HG03196 (cell line): ENCODE results near the gene CCDC196.

ENCODE experiments used
- ATAC-seq: cut with Tn5 transposase; IDR thresholded peaks from one replicate; pipeline ENCODE4 v1.9.1; 2021; ENCODE audit not compliant: unreplicated experiment

CCDC196 gene

GRCh38 chr14:66485910-66486421, at the start of gene CCDC196:
Gene CCDC196 (plus strand): TSS chr14:66486371. CDS start chr14:66486503, 132 bp downstream.
- ATAC-seq, result no peak

GRCh38 chr14:66440801-66441200, 45.4 kb upstream of the CCDC196 start:
- no peak for ATAC-seq

- ATAC-seq, result no peak
These were observed 43.1 kb upstream of the CCDC196 start for GRCh38 chr14:66442953-66443571.

- no peak for ATAC-seq
These were observed 42.4 kb upstream of the CCDC196 start for GRCh38 chr14:66443785-66444184.

- ATAC-seq, result no peak
These were observed 41.8 kb upstream of the CCDC196 start for GRCh38 chr14:66444271-66444927.

- ATAC-seq, result no peak
These were observed 40.2 kb upstream of the CCDC196 start for GRCh38 chr14:66445936-66446335.

GRCh38 chr14:66453469-66453868, 32.7 kb upstream of the CCDC196 start:
- ATAC-seq, result no peak

GRCh38 chr14:66459603-66460002, 26.6 kb upstream of the CCDC196 start:
- ATAC-seq, result no peak

- no peak for ATAC-seq
These were observed 21.9 kb upstream of the CCDC196 start for GRCh38 chr14:66464261-66464660.

GRCh38 chr14:66468778-66469367, 17.3 kb upstream of the CCDC196 start:
- ATAC-seq, result no peak

GRCh38 chr14:66471584-66471983, 14.6 kb upstream of the CCDC196 start:
- no peak for ATAC-seq

- ATAC-seq, result no peak
These were observed 13.9 kb upstream of the CCDC196 start for GRCh38 chr14:66472251-66472650.

GRCh38 chr14:66473223-66473622, 12.9 kb upstream of the CCDC196 start:
- no peak for ATAC-seq

- ATAC-seq, result no peak
These were observed 9.2 kb upstream of the CCDC196 start for GRCh38 chr14:66476964-66477363.

- ATAC-seq, result no peak
These were observed 8.6 kb upstream of the CCDC196 start for GRCh38 chr14:66477567-66477966.

- ATAC-seq, result no peak
These were observed 3.3 kb upstream of the CCDC196 start for GRCh38 chr14:66482873-66483272.

GRCh38 chr14:66483322-66483721, 2.8 kb upstream of the CCDC196 start:
- ATAC-seq, result no peak

GRCh38 chr14:66485029-66485428, 1.1 kb upstream of the CCDC196 start:
- no peak for ATAC-seq

GRCh38 chr14:66487164-66487563, 993 bp downstream of the CCDC196 start:
- no peak for ATAC-seq

GRCh38 chr14:66490143-66491111, 4.3 kb downstream of the CCDC196 start:
- no peak for ATAC-seq

GRCh38 chr14:66493750-66494149, 7.6 kb downstream of the CCDC196 start:
- ATAC-seq, result no peak
